GM12872 (cell line): ENCODE results near the gene FIBCD1.

Experiments used
- TF ChIP-seq, protein P1 (sequence below): IDR thresholded peaks from 3 replicates; pipeline ENCODE4 v1.5.1; 2011; ENCODE audit warnings: low read depth, mild to moderate bottlenecking, low read length, moderate library complexity; ENCODE audit not compliant: insufficient read depth

FIBCD1 gene

DNA sequence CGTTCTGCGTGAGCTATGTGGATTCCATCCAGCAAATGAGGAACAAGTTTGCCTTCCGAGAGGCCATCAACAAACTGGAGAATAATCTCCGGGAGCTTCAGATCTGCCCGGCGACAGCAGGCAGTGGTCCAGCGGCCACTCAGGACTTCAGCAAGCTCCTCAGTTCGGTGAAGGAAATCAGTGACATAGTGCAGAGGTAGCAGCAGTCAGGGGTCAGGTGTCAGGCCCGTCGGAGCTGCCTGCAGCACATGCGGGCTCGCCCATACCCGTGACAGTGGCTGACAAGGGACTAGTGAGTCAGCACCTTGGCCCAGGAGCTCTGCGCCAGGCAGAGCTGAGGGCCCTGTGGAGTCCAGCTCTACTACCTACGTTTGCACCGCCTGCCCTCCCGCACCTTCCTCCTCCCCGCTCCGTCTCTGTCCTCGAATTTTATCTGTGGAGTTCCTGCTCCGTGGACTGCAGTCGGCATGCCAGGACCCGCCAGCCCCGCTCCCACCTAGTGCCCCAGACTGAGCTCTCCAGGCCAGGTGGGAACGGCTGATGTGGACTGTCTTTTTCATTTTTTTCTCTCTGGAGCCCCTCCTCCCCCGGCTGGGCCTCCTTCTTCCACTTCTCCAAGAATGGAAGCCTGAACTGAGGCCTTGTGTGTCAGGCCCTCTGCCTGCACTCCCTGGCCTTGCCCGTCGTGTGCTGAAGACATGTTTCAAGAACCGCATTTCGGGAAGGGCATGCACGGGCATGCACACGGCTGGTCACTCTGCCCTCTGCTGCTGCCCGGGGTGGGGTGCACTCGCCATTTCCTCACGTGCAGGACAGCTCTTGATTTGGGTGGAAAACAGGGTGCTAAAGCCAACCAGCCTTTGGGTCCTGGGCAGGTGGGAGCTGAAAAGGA, 53.3 kb downstream of the FIBCD1 start:
- TF ChIP-seq, protein P1, sequence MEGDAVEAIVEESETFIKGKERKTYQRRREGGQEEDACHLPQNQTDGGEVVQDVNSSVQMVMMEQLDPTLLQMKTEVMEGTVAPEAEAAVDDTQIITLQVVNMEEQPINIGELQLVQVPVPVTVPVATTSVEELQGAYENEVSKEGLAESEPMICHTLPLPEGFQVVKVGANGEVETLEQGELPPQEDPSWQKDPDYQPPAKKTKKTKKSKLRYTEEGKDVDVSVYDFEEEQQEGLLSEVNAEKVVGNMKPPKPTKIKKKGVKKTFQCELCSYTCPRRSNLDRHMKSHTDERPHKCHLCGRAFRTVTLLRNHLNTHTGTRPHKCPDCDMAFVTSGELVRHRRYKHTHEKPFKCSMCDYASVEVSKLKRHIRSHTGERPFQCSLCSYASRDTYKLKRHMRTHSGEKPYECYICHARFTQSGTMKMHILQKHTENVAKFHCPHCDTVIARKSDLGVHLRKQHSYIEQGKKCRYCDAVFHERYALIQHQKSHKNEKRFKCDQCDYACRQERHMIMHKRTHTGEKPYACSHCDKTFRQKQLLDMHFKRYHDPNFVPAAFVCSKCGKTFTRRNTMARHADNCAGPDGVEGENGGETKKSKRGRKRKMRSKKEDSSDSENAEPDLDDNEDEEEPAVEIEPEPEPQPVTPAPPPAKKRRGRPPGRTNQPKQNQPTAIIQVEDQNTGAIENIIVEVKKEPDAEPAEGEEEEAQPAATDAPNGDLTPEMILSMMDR, result no peak

DNA sequence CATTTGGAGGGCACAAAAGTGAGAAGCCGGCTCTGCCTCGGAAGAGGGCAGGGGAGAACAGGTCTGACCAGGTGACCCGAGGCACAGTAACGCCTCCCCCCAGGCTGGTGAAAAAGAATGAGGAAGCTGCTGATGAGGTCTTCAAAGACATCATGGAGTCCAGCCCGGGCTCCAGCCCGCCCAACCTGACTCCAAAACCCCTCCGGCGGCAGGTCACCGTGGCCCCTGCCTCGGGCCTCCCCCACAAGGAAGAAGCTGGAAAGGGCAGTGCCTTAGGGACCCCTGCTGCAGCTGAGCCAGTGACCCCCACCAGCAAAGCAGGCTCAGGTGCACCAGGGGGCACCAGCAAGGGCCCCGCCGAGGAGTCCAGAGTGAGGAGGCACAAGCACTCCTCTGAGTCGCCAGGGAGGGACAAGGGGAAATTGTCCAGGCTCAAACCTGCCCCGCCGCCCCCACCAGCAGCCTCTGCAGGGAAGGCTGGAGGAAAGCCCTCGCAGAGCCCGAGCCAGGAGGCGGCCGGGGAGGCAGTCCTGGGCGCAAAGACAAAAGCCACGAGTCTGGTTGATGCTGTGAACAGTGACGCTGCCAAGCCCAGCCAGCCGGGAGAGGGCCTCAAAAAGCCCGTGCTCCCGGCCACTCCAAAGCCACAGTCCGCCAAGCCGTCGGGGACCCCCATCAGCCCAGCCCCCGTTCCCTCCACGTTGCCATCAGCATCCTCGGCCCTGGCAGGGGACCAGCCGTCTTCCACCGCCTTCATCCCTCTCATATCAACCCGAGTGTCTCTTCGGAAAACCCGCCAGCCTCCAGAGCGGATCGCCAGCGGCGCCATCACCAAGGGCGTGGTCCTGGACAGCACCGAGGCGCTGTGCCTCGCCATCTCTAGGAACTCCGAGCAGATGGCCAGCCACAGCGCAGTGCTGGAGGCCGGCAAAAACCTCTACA, 54.2 kb downstream of the FIBCD1 start:
- TF ChIP-seq, protein P1, result no peak

DNA sequence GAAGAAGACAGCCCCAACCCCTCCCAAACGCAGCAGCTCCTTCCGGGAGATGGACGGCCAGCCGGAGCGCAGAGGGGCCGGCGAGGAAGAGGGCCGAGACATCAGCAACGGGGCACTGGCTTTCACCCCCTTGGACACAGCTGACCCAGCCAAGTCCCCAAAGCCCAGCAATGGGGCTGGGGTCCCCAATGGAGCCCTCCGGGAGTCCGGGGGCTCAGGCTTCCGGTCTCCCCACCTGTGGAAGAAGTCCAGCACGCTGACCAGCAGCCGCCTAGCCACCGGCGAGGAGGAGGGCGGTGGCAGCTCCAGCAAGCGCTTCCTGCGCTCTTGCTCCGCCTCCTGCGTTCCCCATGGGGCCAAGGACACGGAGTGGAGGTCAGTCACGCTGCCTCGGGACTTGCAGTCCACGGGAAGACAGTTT, 54.9 kb downstream of the FIBCD1 start:
- TF ChIP-seq, protein P1, result no peak

DNA sequence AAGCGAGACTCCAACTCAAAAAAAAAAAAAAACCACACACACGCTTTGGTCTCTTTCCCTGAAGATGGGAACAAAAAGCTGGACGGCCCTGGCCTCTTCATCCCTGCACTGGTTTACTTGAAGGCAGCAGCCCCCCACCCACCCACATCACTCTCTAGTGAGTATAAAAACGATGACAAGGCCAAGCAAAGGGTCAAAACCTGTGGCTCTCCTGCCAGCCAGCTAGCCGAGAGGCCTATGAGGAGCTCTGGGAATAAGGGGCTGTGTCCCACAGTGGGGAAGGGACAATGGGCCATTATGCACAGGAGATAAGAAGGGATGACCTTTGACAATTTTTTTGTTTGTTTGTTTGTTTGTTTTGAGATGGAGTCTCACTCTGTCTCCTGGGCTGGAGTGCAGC, 55.6 kb downstream of the FIBCD1 start:
- TF ChIP-seq, protein P1, result no peak

DNA sequence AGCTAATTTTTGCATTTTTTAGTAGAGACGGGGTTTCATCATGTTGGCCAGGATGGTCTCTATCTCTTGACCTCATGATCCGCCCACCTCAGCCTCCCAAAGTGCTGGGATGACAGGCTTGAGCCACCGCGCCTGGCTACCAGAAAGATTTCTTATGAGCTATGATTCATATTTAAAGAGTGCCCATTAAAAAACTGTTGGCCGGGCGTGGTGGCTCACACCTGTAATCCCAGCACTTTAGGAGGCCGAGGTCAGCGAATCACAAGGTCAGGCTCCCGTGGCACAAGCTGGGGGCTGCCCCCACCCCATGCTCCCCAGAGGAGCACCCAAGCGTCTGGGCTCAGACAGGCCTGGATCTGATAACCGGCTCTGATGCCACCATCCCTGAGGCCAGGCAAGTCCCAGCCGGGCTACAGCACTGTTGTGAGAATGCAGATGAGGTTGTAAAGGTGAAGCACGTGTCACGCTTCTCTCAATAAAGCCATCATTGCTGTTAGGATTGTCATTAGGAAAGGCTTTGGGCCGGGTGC, 56.3 kb downstream of the FIBCD1 start:
- TF ChIP-seq, protein P1, result no peak

DNA sequence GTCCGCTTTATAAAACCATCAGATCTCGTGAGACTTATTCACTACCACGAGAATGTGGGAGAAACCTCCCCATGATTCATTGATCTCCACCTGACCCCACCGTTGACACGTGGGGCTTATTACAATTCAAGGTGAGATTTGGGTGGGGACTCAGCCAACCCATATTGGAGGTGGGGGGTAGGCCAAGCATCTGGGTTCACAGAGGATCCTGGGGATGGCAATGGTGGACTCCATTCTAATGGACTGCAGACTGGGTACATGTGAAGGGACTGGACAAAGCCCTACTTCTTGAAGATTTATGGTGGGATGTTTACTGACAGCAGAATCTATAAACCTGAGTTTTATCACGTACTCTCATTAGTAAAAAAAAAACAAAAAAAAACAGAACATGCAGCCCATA, 57.5 kb downstream of the FIBCD1 start:
- TF ChIP-seq, protein P1, result no peak
